B cell (primary cell): ENCODE results near the gene GDA. TPM values are rescaled to one million over a fixed set of nuclear protein-coding genes. Genes with fewer than 3 reads are reported as not detected.

Experiments used
- ATAC-seq: fragments of 200-7000 bp; cut with Tn5 transposase; one replicate; pipeline ENCODE4 v1.10.0; 2021; ENCODE audit warnings: low read depth, mild to moderate bottlenecking, moderate number of reproducible peaks, moderate library complexity
- CTCF ChIA-PET: fragments of 350-600 bp; sonication (Branson Sonifier 250); formaldehyde crosslinking; loops from one replicate; lab custom pipeline; 2021; ENCODE audit warnings: antibody characterized with exemption, inconsistent platforms; lab: Charles Lee
- POLR2A ChIA-PET: fragments of 350-600 bp; sonication (Branson Sonifier 250); formaldehyde crosslinking; loops from one replicate; lab custom pipeline; 2021; ENCODE audit warnings: antibody characterized with exemption; lab: Charles Lee
- DNase-seq: peaks from one replicate; pipeline ENCODE4 v3.0.0; 2013
- H2AFZ ChIP-seq: 2 replicates; pipeline ENCODE4 v1.6.1; 2012; ENCODE audit warnings: mild to moderate bottlenecking, low read depth, low read length; ENCODE audit not compliant: insufficient read depth, poor library complexity, severe bottlenecking
- H3K27ac ChIP-seq, 2 donors: 1 replicate in 1 of 2; 2 replicates in 1 of 2; pipeline ENCODE4 v1.5.1; 2012 to 2013; ENCODE audit warnings: low read length in 2 of 2, mild to moderate bottlenecking in 2 of 2, moderate library complexity in 1 of 2
- H3K27me3 ChIP-seq, 4 experiments: fragments of 200-600 bp in 1 of 4; sonication (generic) in 1 of 4; replicated peaks in 1 of 4; 1 replicate in 2 of 4; 2 replicates in 2 of 4; pipeline versions ENCODE4 v1.6.1 to v1.7.0; 2013 to 2016; ENCODE audit warnings: low read length in 3 of 4, mild to moderate bottlenecking in 2 of 4, mixed read lengths in 1 of 4, moderate library complexity in 1 of 4; ENCODE audit not compliant: insufficient read depth in 4 of 4, control insufficient read depth in 3 of 4; ENCODE audit errors: control extremely low read depth in 1 of 4
- H3K36me3 ChIP-seq, 2 experiments: replicated peaks in 1 of 2; 1 replicate in 1 of 2; 2 replicates in 1 of 2; pipeline versions ENCODE4 v1.6.1 to v1.7.1; 2013; ENCODE audit warnings: low read length in 1 of 2; ENCODE audit not compliant: insufficient read depth in 2 of 2, control insufficient read depth in 1 of 2; ENCODE audit errors: control extremely low read depth in 1 of 2, extremely low read depth in 1 of 2
- H3K4me1 ChIP-seq, 2 donors: fragments of 200-600 bp in 1 of 2; sonication (generic) in 1 of 2; 1 replicate in 1 of 2; 2 replicates in 1 of 2; pipeline versions ENCODE4 v1.5.1 to v1.6.1; 2013 to 2017; ENCODE audit warnings: low read length in 2 of 2; ENCODE audit not compliant: control insufficient read depth in 2 of 2, insufficient read depth in 2 of 2
- H3K4me2 ChIP-seq: replicated peaks from 2 replicates; pipeline ENCODE3; 2012; ENCODE audit warnings: mild to moderate bottlenecking, low read depth, low read length; ENCODE audit not compliant: poor library complexity, severe bottlenecking
- H3K4me3 ChIP-seq, 5 experiments: fragments of 200-600 bp in 1 of 5; sonication (generic) in 1 of 5; 1 replicate in 3 of 5; 2 replicates in 2 of 5; pipeline versions ENCODE4 v1.5.1 to v1.7.0; 2011 to 2016; ENCODE audit warnings: low read length in 4 of 5, mild to moderate bottlenecking in 4 of 5, low read depth in 2 of 5, control low read depth in 1 of 5, moderate library complexity in 1 of 5; ENCODE audit not compliant: insufficient read depth in 1 of 5; ENCODE audit errors: control extremely low read depth in 1 of 5, extremely low read depth in 1 of 5
- H3K79me2 ChIP-seq: fragments of 200-600 bp; sonication (generic); one replicate; pipeline ENCODE4 v1.6.0; 2016; ENCODE audit warnings: low read length; ENCODE audit not compliant: control insufficient read depth, insufficient read depth
- H3K9ac ChIP-seq: fragments of 200-600 bp; sonication (generic); 2 replicates; pipeline ENCODE4 v1.6.1; 2017; ENCODE audit warnings: mild to moderate bottlenecking, low read length, moderate library complexity
- H3K9me3 ChIP-seq, 3 donors: one replicate each; pipeline versions ENCODE4 v1.6.1 to v1.7.1; 2013; ENCODE audit warnings: low read length in 2 of 3; ENCODE audit not compliant: control insufficient read depth in 2 of 3, insufficient read depth in 1 of 3; ENCODE audit errors: control extremely low read depth in 1 of 3
- H4K20me1 ChIP-seq: 2 replicates; pipeline ENCODE4 v1.6.0; 2012; ENCODE audit warnings: mild to moderate bottlenecking, low read length; ENCODE audit not compliant: insufficient read depth, control insufficient read depth, poor library complexity, severe bottlenecking
- H3K27ac Mint-ChIP-seq: one replicate; pipeline ENCODE4 v1.8.0; 2021; ENCODE audit warnings: mixed read lengths
- H3K27me3 Mint-ChIP-seq: one replicate; pipeline ENCODE4 v1.8.0; 2021; ENCODE audit warnings: mixed read lengths
- H3K4me1 Mint-ChIP-seq: one replicate; pipeline ENCODE4 v1.8.0; 2021; ENCODE audit warnings: mixed read lengths
- H3K4me3 Mint-ChIP-seq: one replicate; pipeline ENCODE4 v1.8.0; 2021; ENCODE audit warnings: mixed read lengths
- H3K9me3 Mint-ChIP-seq: one replicate; pipeline ENCODE4 v1.8.0; 2022; ENCODE audit warnings: mixed read lengths; ENCODE audit not compliant: insufficient read depth
- CTCF ChIP-seq: fragments of 200-600 bp; IDR thresholded peaks from one replicate; pipeline ENCODE4 v1.8.0; 2022; ENCODE audit warnings: antibody characterized with exemption, mild to moderate bottlenecking
- EZH2 ChIP-seq: IDR thresholded peaks from 2 replicates; pipeline ENCODE4 v1.6.1; 2012; ENCODE audit warnings: borderline replicate concordance, low read depth, mild to moderate bottlenecking, moderate library complexity, low read length; ENCODE audit not compliant: insufficient read depth, poor library complexity, severe bottlenecking
- WGBS: methylation state at CpG from one replicate; pipeline ENCODE4 v1.1.5; 2013; ENCODE audit warnings: missing lambda C conversion rate; ENCODE audit not compliant: insufficient coverage; 5-methylcytosine and 5-hydroxymethylcytosine counted together
- intact Hi-C: fragments of 100-400 bp; cut with micrococcal nuclease; formaldehyde crosslinking; loops from one replicate; pipeline ENCODE4 v1.10.0; 2022
- polyA plus RNA-seq: library from polyadenylated mRNA; depleted of rRNA; stranded (reverse); fragments of >200 nt; gene quantifications from 2 replicates; pipeline ENCODE4 v1.2.3, GENCODE V29; 2012
- total RNA-seq, 2 donors: library from RNA; stranded (reverse); fragments of 120-200 nt in 1 of 2; gene quantifications; 1 replicate in 1 of 2; 2 replicates in 1 of 2; pipeline versions ENCODE4 v1.2.3 to v1.2.4, GENCODE V29; 2013 to 2022

The GDA gene
- total and polyA plus RNA-seq, 2 donors (not counting 1 experiment from before 2014, with no cell fraction given) = not detected

GRCh38 chr9:72124947-72125346, 24.3 kb upstream of the GDA start:
- Histone ChIP-seq H3K36me3 (no peaks in the 10 kb centered on the region), H3K27ac (no peak overlapping the region), H3K9me3 (no peaks in the 10 kb centered on the region), H3K4me3 (no peak overlapping the region), H3K27me3 (peaks cover 0 to 2% (median 0%) of the 10 kb centered on the region in 4 experiments), H4K20me1 (no peaks in the 10 kb centered on the region), H3K9ac (no peak overlapping the region), H3K4me1 (no peaks in the 10 kb centered on the region), H3K4me2 (no peak overlapping the region), H2AFZ (no peak overlapping the region), H3K79me2 (no peaks in the 10 kb centered on the region)
- intact Hi-C loops = no loop called here
- POLR2A ChIA-PET = no interaction called here
- ATAC-seq (no peak), DNase-seq (no peak)
- Mint-ChIP-seq H3K4me1 (no peaks in the 10 kb centered on the region), H3K27ac (no peak overlapping the region), H3K27me3 (peaks cover 6% of the 10 kb centered on the region), H3K4me3 (no peak overlapping the region), H3K9me3 (no peaks in the 10 kb centered on the region)
- CTCF ChIA-PET = no interaction called here
- TF ChIP-seq CTCF (no peak), EZH2 (no peak)
- WGBS = no CpG with 5 or more reads among the region's 2 CpGs

GRCh38 chr9:72127753-72128152, 21.5 kb upstream of the GDA start:
- Histone ChIP-seq H4K20me1 (no peaks in the 10 kb centered on the region), H3K27me3 (peaks cover 0 to 2% (median 0%) of the 10 kb centered on the region in 4 experiments), H3K4me2 (no peak overlapping the region), H3K4me3 (no peak overlapping the region), H3K9me3 (no peaks in the 10 kb centered on the region), H2AFZ (no peak overlapping the region), H3K9ac (no peak overlapping the region), H3K79me2 (no peaks in the 10 kb centered on the region), H3K36me3 (no peaks in the 10 kb centered on the region), H3K27ac (no peak overlapping the region), H3K4me1 (no peaks in the 10 kb centered on the region)
- ChIA-PET CTCF (no interaction called here), POLR2A (no interaction called here)
- H3K4me3 Mint-ChIP-seq = no peak overlapping the region
- intact Hi-C loops = no loop called here
- no peak for DNase-seq
- H3K27ac Mint-ChIP-seq = no peak overlapping the region
- no peaks in the 10 kb centered on the region for H3K4me1 Mint-ChIP-seq
- no peaks in the 10 kb centered on the region for H3K9me3 Mint-ChIP-seq
- H3K27me3 Mint-ChIP-seq = peaks cover 3% of the 10 kb centered on the region
- ATAC-seq = no peak
- TF ChIP-seq CTCF = no peak
- TF ChIP-seq EZH2 = no peak
- WGBS = no CpG with 5 or more reads among the region's 2 CpGs
